GM12878 (cell line): ENCODE measurements around the gene UFD1. TPM values are rescaled to one million over a fixed set of nuclear protein-coding genes. Genes with fewer than 3 reads are reported as not detected.
A peak's percentile ranks its signal among the peaks of the same experiment; 100 is the strongest.

Source experiments
- ASH2L ChIP-seq: fragments of 300-600, 200-600 bp; sonication (generic); IDR thresholded peaks from 2 replicates; pipeline ENCODE4 v1.6.1; 2017; ENCODE audit warnings: low read depth, mild to moderate bottlenecking, borderline replicate concordance
- BACH1 ChIP-seq: fragments of 450-650 bp; IDR thresholded peaks from 2 replicates; pipeline ENCODE4 v1.6.1; 2017; ENCODE audit warnings: mild to moderate bottlenecking, borderline replicate concordance
- BHLHE40 ChIP-seq, 2 experiments: fragments of 450-650 bp in 1 of 2; IDR thresholded peaks; 2 replicates each; pipeline ENCODE4 v1.6.1; 2011 to 2017; ENCODE audit warnings: low read depth in 2 of 2, borderline replicate concordance in 1 of 2, improper control_type of control experiment in 1 of 2, low read length in 1 of 2, mild to moderate bottlenecking in 1 of 2
- CUX1 ChIP-seq: IDR thresholded peaks from 2 replicates; pipeline ENCODE4 v1.6.1; 2012; ENCODE audit warnings: improper control_type of control experiment, low read depth, low read length; ENCODE audit not compliant: insufficient replicate concordance
- EED ChIP-seq: sonication (generic); IDR thresholded peaks from 2 replicates; pipeline ENCODE4 v1.6.1; 2016; ENCODE audit warnings: antibody characterized with exemption, low read depth
- EZH2 ChIP-seq: IDR thresholded peaks from 2 replicates; pipeline ENCODE4 v1.6.1; 2012; ENCODE audit warnings: low read depth, mild to moderate bottlenecking, control low read depth, inconsistent platforms, low read length, borderline replicate concordance; ENCODE audit not compliant: control insufficient read depth
- HSF1 ChIP-seq: fragments of 150-350 bp; IDR thresholded peaks from 2 replicates; pipeline ENCODE4 v1.6.1; 2014; ENCODE audit warnings: mild to moderate bottlenecking, low read depth, low read length
- KDM1A ChIP-seq: fragments of 200-600 bp; sonication (generic); IDR thresholded peaks from 2 replicates; pipeline ENCODE4 v1.6.1; 2016; ENCODE audit warnings: borderline replicate concordance
- MYC ChIP-seq: IDR thresholded peaks from 2 replicates; pipeline ENCODE4 v1.6.1; 2011; ENCODE audit warnings: mild to moderate bottlenecking, low read length, moderate library complexity, inconsistent platforms; ENCODE audit not compliant: insufficient read depth, insufficient replicate concordance, insufficient read length, severe bottlenecking
- POU2F2 ChIP-seq: IDR thresholded peaks from 3 replicates; pipeline ENCODE4 v1.6.1; 2011; ENCODE audit warnings: low read depth, mild to moderate bottlenecking, low read length, borderline replicate concordance
- SP1 ChIP-seq: IDR thresholded peaks from one replicate; pipeline ENCODE4 v1.6.1; 2011; ENCODE audit warnings: low read depth, low read length
- SUZ12 ChIP-seq: fragments of 200-600 bp; sonication (generic); IDR thresholded peaks from one replicate; pipeline ENCODE4 v1.6.1; 2018; ENCODE audit warnings: antibody characterized with exemption, mild to moderate bottlenecking; ENCODE audit not compliant: unreplicated experiment
- USF1 ChIP-seq: IDR thresholded peaks from 2 replicates; pipeline ENCODE4 v1.6.1; 2011; ENCODE audit warnings: borderline replicate concordance, low read depth, mild to moderate bottlenecking, moderate library complexity, mixed read lengths, low read length; ENCODE audit not compliant: insufficient read depth; ENCODE audit errors: extremely low read length
- WRNIP1 ChIP-seq: IDR thresholded peaks from 2 replicates; pipeline ENCODE4 v1.6.1; 2011; ENCODE audit warnings: low read depth, low read length, improper control_type of control experiment, borderline replicate concordance
- polyA plus RNA-seq, 11 experiments: library from polyadenylated mRNA; depleted of rRNA in 4 of 11; unstranded in 6 of 11; stranded (reverse) in 5 of 11; fragments of >200 nt; fragmentation: Nextera tagmentation in 4 of 11; fragmentation: Illumina TruSeq in 1 of 11; extraction: Ambion mirVana in 4 of 11; extraction: Trizol in 1 of 11; gene quantifications; 1 replicate in 1 of 11; 2 replicates in 10 of 11; pipeline versions ENCODE4 v1.2.1 to v1.2.3, GENCODE V29; 2011 to 2016; ENCODE audit warnings: inconsistent platforms in 2 of 11, missing spikeins in 2 of 11, low read depth in 1 of 11
- total RNA-seq, 4 experiments: library from RNA; depleted of rRNA in 3 of 4; stranded (reverse); fragments of >200 nt in 3 of 4; fragmentation: Illumina TruSeq in 1 of 4; extraction: Trizol in 1 of 4; gene quantifications; 2 replicates each; pipeline versions ENCODE4 v1.2.1 to v1.2.3, GENCODE V29; 2013 to 2021
- TF ChIP-seq, protein P1 (sequence below): fragments of 450-650 bp; IDR thresholded peaks from 2 replicates; pipeline ENCODE4 v1.6.1; 2016; ENCODE audit warnings: mild to moderate bottlenecking
- TF ChIP-seq, protein P2 (sequence below): IDR thresholded peaks from 2 replicates; pipeline ENCODE4 v1.6.1; 2011; ENCODE audit warnings: low read depth, mild to moderate bottlenecking, low read length, moderate library complexity, borderline replicate concordance; ENCODE audit errors: extremely low read depth
- TF ChIP-seq, protein P3 (sequence below): fragments of 450-650 bp; IDR thresholded peaks from 2 replicates; pipeline ENCODE4 v1.6.1; 2017; ENCODE audit warnings: mild to moderate bottlenecking, low read depth, inconsistent platforms; ENCODE audit not compliant: poor library complexity, severe bottlenecking

Gene UFD1
- total and polyA plus RNA-seq, 10 of the 15 experiments (the other 5 are each of a cell fraction or from before 2014, with no cell fraction given) = 67.2 to 143 (median 117) TPM

GRCh38 chr22:19478901-19479354, at the start of gene UFD1 (continued):
- TF ChIP-seq, protein P1, sequence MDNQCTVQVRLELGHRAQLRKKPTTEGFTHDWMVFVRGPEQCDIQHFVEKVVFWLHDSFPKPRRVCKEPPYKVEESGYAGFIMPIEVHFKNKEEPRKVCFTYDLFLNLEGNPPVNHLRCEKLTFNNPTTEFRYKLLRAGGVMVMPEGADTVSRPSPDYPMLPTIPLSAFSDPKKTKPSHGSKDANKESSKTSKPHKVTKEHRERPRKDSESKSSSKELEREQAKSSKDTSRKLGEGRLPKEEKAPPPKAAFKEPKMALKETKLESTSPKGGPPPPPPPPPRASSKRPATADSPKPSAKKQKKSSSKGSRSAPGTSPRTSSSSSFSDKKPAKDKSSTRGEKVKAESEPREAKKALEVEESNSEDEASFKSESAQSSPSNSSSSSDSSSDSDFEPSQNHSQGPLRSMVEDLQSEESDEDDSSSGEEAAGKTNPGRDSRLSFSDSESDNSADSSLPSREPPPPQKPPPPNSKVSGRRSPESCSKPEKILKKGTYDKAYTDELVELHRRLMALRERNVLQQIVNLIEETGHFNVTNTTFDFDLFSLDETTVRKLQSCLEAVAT = no peak
- TF ChIP-seq EED = no peak
- TF ChIP-seq CUX1 = no peak
- TF ChIP-seq SP1 = peak; percentile 64
- TF ChIP-seq USF1 = no peak
- no peak for TF ChIP-seq ASH2L
- TF ChIP-seq POU2F2 = no peak
- TF ChIP-seq KDM1A = no peak
- 0 out of 2 replicates have a peak, but pooled peaks have one; percentile 25 for TF ChIP-seq BACH1
- TF ChIP-seq BHLHE40 (IDR thresholded peaks at IDR 0.05; ENCODE audit: borderline replicate concordance in 1 of 2, low read depth in 2 of 2, low read length in 1 of 2) = peak; percentile 97 to 98
- TF ChIP-seq, protein P2, sequence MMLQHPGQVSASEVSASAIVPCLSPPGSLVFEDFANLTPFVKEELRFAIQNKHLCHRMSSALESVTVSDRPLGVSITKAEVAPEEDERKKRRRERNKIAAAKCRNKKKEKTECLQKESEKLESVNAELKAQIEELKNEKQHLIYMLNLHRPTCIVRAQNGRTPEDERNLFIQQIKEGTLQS = no peak
- TF ChIP-seq, protein P3, sequence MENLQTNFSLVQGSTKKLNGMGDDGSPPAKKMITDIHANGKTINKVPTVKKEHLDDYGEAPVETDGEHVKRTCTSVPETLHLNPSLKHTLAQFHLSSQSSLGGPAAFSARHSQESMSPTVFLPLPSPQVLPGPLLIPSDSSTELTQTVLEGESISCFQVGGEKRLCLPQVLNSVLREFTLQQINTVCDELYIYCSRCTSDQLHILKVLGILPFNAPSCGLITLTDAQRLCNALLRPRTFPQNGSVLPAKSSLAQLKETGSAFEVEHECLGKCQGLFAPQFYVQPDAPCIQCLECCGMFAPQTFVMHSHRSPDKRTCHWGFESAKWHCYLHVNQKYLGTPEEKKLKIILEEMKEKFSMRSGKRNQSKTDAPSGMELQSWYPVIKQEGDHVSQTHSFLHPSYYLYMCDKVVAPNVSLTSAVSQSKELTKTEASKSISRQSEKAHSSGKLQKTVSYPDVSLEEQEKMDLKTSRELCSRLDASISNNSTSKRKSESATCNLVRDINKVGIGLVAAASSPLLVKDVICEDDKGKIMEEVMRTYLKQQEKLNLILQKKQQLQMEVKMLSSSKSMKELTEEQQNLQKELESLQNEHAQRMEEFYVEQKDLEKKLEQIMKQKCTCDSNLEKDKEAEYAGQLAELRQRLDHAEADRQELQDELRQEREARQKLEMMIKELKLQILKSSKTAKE = peak; percentile 98
- no peak for TF ChIP-seq SUZ12
- no peak for TF ChIP-seq MYC
- TF ChIP-seq WRNIP1 = no peak
- TF ChIP-seq HSF1 = no peak
- TF ChIP-seq EZH2 = no peak
